ENCODE data around the gene MICALL1. TPM values are rescaled to one million over a fixed set of nuclear protein-coding genes. Genes with fewer than 3 reads are reported as not detected.

MICALL1 gene
- polyA plus RNA-seq, 2 of the 4 experiments (the other 2 are of a cell fraction) = 10.4 to 18.6 TPM

DNA sequence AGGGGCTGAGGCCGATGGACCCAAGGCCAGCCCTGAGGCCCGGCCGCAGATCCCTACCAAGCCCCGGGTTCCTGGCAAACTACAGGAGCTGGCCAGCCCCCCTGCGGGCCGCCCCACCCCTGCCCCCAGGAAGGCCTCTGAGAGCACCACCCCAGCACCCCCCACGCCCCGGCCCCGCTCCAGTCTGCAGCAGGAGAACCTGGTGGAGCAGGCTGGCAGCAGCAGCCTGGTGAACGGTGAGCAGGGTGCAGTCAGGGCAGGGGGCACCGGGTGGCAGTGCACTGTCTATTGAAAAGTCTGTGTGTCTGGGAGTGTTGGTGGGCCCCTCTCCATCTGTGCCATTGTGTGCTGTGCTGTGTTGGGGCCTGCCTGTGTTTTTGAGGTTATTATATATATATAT lies 16.1 kb downstream of the MICALL1 start:
- WGBS (ENCODE audit: missing lambda C conversion rate) = 86% methylated on average over 5 of the region's 11 CpGs
- no peaks in the 10 kb centered on the region for H3K9me3 ChIP-seq
- FAIRE-seq (no peak), ATAC-seq (peak; percentile 60 to 64; a peak in 5 of 6 replicates), DNase-seq (ENCODE audit: low read depth in 1 of 2, low spot score in 1 of 2) (no peak)
- ChIA-PET POLR2A (no interaction called here), CTCF (interaction anchor here (0.6 kb wide), 1 partner anchor 122 kb away, joined by 3 read pairs; no protein-coding TSS in a partner anchor)
- no peak overlapping the region for H3K4me2 ChIP-seq
- TF ChIP-seq RNF2 (IDR thresholded peaks at IDR 0.05; ENCODE audit: borderline replicate concordance, low read depth) (no peak), RARB (CRISPR knock-in tag; IDR thresholded peaks at IDR 0.05) (no peak), NR3C1 (IDR thresholded peaks at IDR 0.05) (no peak), NPAS2 (CRISPR knock-in tag; IDR thresholded peaks at IDR 0.05; ENCODE audit: borderline replicate concordance) (no peak), CEBPB (IDR thresholded peaks at IDR 0.05) (no peak), FOSL2 (IDR thresholded peaks at IDR 0.05) (no peak), FOSL2 (CRISPR knock-in tag; IDR thresholded peaks at IDR 0.05) (no peak)
- TF ChIP-seq, protein P1, sequence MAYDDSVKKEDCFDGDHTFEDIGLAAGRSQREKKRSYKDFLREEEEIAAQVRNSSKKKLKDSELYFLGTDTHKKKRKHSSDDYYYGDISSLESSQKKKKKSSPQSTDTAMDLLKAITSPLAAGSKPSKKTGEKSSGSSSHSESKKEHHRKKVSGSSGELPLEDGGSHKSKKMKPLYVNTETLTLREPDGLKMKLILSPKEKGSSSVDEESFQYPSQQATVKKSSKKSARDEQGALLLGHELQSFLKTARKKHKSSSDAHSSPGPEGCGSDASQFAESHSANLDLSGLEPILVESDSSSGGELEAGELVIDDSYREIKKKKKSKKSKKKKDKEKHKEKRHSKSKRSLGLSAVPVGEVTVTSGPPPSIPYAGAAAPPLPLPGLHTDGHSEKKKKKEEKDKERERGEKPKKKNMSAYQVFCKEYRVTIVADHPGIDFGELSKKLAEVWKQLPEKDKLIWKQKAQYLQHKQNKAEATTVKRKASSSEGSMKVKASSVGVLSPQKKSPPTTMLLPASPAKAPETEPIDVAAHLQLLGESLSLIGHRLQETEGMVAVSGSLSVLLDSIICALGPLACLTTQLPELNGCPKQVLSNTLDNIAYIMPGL (CRISPR knock-in tag; IDR thresholded peaks at IDR 0.05; ENCODE audit: borderline replicate concordance) = no peak
- H3K4me1 ChIP-seq = no peaks in the 10 kb centered on the region
- no peak overlapping the region for H3K4me3 ChIP-seq
- no peak overlapping the region for H3K27ac ChIP-seq

- DNase-seq (ENCODE audit: low read depth in 1 of 2, low spot score in 1 of 2) (no peak), FAIRE-seq (no peak), ATAC-seq (no peak)
- no peaks in the 10 kb centered on the region for H3K9me3 ChIP-seq
- H3K4me2 ChIP-seq = no peak overlapping the region
- CTCF ChIA-PET = interaction anchor here (1.0 kb wide), 2 partner anchors 9 to 19 kb away, joined by 3 read pairs; no protein-coding TSS in a partner anchor
- POLR2A ChIA-PET = no interaction called here
- no peaks in the 10 kb centered on the region for H3K4me1 ChIP-seq
- 100% methylated on average over 2 of the region's 4 CpGs for WGBS (ENCODE audit: missing lambda C conversion rate)
- no peak overlapping the region for H3K27ac ChIP-seq
- TF ChIP-seq FOXS1 (CRISPR knock-in tag; IDR thresholded peaks at IDR 0.05) (no peak), RARB (CRISPR knock-in tag; IDR thresholded peaks at IDR 0.05) (no peak), EP300 (IDR thresholded peaks at IDR 0.05) (no peak), HOXA7 (CRISPR knock-in tag; IDR thresholded peaks at IDR 0.05) (no peak)
- no peak overlapping the region for H3K4me3 ChIP-seq
Observed at GRCh38 chr22:37923927-37924326, 17.8 kb downstream of the MICALL1 start.

GRCh38 chr22:37924386-37925065 lies 18.4 kb downstream of the MICALL1 start:
- POLR2A ChIA-PET = no interaction called here
- 85% methylated on average over 6 of the region's 18 CpGs for WGBS (ENCODE audit: missing lambda C conversion rate)
- FAIRE-seq (no peak), DNase-seq (ENCODE audit: low read depth in 1 of 2, low spot score in 1 of 2) (no peak), ATAC-seq (no peak)
- no peaks in the 10 kb centered on the region for H3K9me3 ChIP-seq
- H3K4me1 ChIP-seq = no peaks in the 10 kb centered on the region
- CTCF ChIA-PET = interaction anchor here (2.2 kb wide), 1 partner anchor 107 kb away, joined by 8 read pairs; no protein-coding TSS in a partner anchor
- no peak overlapping the region for H3K4me3 ChIP-seq
- no peak overlapping the region for H3K27ac ChIP-seq
- TF ChIP-seq EP300 (IDR thresholded peaks at IDR 0.05) (no peak), NPAS2 (CRISPR knock-in tag; IDR thresholded peaks at IDR 0.05; ENCODE audit: borderline replicate concordance) (no peak), HDAC2 (IDR thresholded peaks at IDR 0.05) (no peak), MAFK (IDR thresholded peaks at IDR 0.05; ENCODE audit: partially characterized antibody) (no peak), ZFP36 (IDR thresholded peaks at IDR 0.05; ENCODE audit: borderline replicate concordance, partially characterized antibody) (no peak), HES2 (IDR thresholded peaks at IDR 0.05) (no peak), POLR2A (IDR thresholded peaks at IDR 0.05; ENCODE audit: low read length) (no peak), FOSB (CRISPR knock-in tag; IDR thresholded peaks at IDR 0.05) (no peak)
- TF ChIP-seq, protein P2, sequence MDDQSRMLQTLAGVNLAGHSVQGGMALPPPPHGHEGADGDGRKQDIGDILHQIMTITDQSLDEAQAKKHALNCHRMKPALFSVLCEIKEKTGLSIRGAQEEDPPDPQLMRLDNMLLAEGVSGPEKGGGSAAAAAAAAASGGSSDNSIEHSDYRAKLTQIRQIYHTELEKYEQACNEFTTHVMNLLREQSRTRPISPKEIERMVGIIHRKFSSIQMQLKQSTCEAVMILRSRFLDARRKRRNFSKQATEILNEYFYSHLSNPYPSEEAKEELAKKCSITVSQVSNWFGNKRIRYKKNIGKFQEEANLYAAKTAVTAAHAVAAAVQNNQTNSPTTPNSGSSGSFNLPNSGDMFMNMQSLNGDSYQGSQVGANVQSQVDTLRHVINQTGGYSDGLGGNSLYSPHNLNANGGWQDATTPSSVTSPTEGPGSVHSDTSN (IDR thresholded peaks at IDR 0.05) = no peak
- no peak overlapping the region for H3K4me2 ChIP-seq

Measured in A549 (cell line).